ENCODE measurements around the gene ZBTB44.

DNA sequence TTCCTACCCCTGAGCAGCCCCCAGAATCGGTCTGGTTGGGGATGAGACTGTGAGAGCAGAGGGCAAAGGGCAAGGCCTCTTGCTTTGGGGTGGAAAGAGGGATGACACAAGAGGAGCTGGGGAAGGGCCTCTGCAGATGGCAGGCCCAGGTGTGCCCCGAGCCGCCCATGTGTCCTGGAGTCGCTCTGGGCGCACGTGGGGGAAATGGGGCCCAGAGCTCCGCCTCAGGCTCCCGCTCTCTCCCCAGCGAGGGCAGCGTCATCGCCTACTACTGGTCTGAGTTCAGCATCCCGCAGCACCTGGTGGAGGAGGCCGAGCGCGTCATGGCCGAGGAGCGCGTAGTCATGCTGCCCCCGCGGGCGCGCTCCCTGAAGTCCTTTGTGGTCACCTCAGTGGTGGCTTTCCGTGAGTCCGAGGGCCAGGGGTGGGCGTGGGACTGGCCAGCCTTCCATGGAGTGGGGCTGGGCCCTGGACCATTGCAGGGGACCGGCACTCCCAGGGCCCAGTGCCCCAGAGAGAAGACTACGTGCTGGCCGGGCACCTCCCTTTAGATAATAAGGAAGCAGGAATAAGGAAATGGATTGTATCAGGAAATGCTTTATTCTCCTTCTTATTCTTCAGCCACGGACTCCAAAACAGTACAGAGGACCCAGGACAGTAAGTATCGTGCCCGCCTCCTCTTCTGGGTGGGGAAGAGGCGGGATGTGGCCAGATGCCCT is 125.1 kb downstream of the ZBTB44 start:
- TF ChIP-seq, protein P1, sequence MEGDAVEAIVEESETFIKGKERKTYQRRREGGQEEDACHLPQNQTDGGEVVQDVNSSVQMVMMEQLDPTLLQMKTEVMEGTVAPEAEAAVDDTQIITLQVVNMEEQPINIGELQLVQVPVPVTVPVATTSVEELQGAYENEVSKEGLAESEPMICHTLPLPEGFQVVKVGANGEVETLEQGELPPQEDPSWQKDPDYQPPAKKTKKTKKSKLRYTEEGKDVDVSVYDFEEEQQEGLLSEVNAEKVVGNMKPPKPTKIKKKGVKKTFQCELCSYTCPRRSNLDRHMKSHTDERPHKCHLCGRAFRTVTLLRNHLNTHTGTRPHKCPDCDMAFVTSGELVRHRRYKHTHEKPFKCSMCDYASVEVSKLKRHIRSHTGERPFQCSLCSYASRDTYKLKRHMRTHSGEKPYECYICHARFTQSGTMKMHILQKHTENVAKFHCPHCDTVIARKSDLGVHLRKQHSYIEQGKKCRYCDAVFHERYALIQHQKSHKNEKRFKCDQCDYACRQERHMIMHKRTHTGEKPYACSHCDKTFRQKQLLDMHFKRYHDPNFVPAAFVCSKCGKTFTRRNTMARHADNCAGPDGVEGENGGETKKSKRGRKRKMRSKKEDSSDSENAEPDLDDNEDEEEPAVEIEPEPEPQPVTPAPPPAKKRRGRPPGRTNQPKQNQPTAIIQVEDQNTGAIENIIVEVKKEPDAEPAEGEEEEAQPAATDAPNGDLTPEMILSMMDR (IDR thresholded peaks at IDR 0.05): no peak
- no peak for TF ChIP-seq POLR2AphosphoS5 (IDR thresholded peaks at IDR 0.05; ENCODE audit: low read depth, low read length)
- TF ChIP-seq, protein P2, sequence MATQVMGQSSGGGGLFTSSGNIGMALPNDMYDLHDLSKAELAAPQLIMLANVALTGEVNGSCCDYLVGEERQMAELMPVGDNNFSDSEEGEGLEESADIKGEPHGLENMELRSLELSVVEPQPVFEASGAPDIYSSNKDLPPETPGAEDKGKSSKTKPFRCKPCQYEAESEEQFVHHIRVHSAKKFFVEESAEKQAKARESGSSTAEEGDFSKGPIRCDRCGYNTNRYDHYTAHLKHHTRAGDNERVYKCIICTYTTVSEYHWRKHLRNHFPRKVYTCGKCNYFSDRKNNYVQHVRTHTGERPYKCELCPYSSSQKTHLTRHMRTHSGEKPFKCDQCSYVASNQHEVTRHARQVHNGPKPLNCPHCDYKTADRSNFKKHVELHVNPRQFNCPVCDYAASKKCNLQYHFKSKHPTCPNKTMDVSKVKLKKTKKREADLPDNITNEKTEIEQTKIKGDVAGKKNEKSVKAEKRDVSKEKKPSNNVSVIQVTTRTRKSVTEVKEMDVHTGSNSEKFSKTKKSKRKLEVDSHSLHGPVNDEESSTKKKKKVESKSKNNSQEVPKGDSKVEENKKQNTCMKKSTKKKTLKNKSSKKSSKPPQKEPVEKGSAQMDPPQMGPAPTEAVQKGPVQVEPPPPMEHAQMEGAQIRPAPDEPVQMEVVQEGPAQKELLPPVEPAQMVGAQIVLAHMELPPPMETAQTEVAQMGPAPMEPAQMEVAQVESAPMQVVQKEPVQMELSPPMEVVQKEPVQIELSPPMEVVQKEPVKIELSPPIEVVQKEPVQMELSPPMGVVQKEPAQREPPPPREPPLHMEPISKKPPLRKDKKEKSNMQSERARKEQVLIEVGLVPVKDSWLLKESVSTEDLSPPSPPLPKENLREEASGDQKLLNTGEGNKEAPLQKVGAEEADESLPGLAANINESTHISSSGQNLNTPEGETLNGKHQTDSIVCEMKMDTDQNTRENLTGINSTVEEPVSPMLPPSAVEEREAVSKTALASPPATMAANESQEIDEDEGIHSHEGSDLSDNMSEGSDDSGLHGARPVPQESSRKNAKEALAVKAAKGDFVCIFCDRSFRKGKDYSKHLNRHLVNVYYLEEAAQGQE (IDR thresholded peaks at IDR 0.05; ENCODE audit: insufficient read depth in 1 of 2, low read depth in 2 of 2, low read length in 1 of 2): no peak
